CD4-positive, CD25-positive, alpha-beta regulatory T cell (primary cell): ENCODE results near the gene MRTFA. TPM values are rescaled to one million over a fixed set of nuclear protein-coding genes. Genes with fewer than 3 reads are reported as not detected.
A peak's percentile ranks its signal among the peaks of the same experiment; 100 is the strongest.
"Not testable (repeated sequence)": the region's sequence is repeated elsewhere in the genome, so short reads cannot be mapped to it uniquely, and the experiment has no call there.

Source experiments
- ATAC-seq, 2 donors: fragments of 150-1000 bp; cut with Tn5 transposase; one replicate each; pipeline ENCODE4 v1.10.0; 2021; ENCODE audit warnings: low read depth in 2 of 2, moderate number of reproducible peaks in 2 of 2, moderate library complexity in 1 of 2
- DNase-seq, 3 donors: peaks; one replicate each; pipeline versions ENCODE4 v3.0.0 to v3.0.0-alpha.2; 2012 to 2022; ENCODE audit warnings: mixed read lengths in 1 of 3
- H3K27ac ChIP-seq: one replicate; pipeline ENCODE4 v1.7.0; 2013; ENCODE audit warnings: mild to moderate bottlenecking, low read length; ENCODE audit not compliant: insufficient read depth, poor library complexity, severe bottlenecking
- H3K27me3 ChIP-seq: one replicate; pipeline ENCODE4 v1.7.0; 2013; ENCODE audit warnings: low read length; ENCODE audit not compliant: control insufficient read depth, insufficient read depth
- H3K36me3 ChIP-seq: one replicate; pipeline ENCODE4 v1.7.0; 2013; ENCODE audit warnings: mild to moderate bottlenecking, low read length, moderate library complexity; ENCODE audit not compliant: control insufficient read depth, insufficient read depth
- H3K4me1 ChIP-seq: 2 replicates; pipeline ENCODE4 v1.7.0; 2013; ENCODE audit warnings: mild to moderate bottlenecking, low read length; ENCODE audit not compliant: insufficient read depth, control insufficient read depth, poor library complexity, severe bottlenecking
- H3K4me3 ChIP-seq: one replicate; pipeline ENCODE4 v1.7.0; 2013; ENCODE audit warnings: low read depth, mild to moderate bottlenecking, low read length, moderate library complexity
- H3K9me3 ChIP-seq, 2 experiments: 1 replicate in 1 of 2; 2 replicates in 1 of 2; pipeline ENCODE4 v1.7.0; 2013; ENCODE audit warnings: low read length in 2 of 2, mild to moderate bottlenecking in 1 of 2, moderate library complexity in 1 of 2; ENCODE audit not compliant: control insufficient read depth in 2 of 2
- H3K27ac Mint-ChIP-seq, 3 donors: one replicate each; pipeline ENCODE4 v1.8.0; 2020 to 2022; ENCODE audit warnings: mild to moderate bottlenecking in 3 of 3, mixed read lengths in 3 of 3, moderate library complexity in 2 of 3
- H3K27me3 Mint-ChIP-seq: one replicate; pipeline ENCODE4 v1.8.0; 2022; ENCODE audit warnings: mild to moderate bottlenecking, mixed read lengths
- H3K36me3 Mint-ChIP-seq: one replicate; pipeline ENCODE4 v1.8.0; 2020; ENCODE audit warnings: mixed read lengths
- H3K4me1 Mint-ChIP-seq, 4 donors: one replicate each; pipeline ENCODE4 v1.8.0; 2020 to 2022; ENCODE audit warnings: mixed read lengths in 4 of 4, mild to moderate bottlenecking in 1 of 4
- H3K4me3 Mint-ChIP-seq, 4 donors: one replicate each; pipeline ENCODE4 v1.8.0; 2020 to 2022; ENCODE audit warnings: mild to moderate bottlenecking in 4 of 4, mixed read lengths in 4 of 4, moderate library complexity in 3 of 4
- H3K9me3 Mint-ChIP-seq, 7 donors: one replicate each; pipeline ENCODE4 v1.8.0; 2020 to 2022; ENCODE audit warnings: mixed read lengths in 7 of 7, mild to moderate bottlenecking in 3 of 7, moderate library complexity in 2 of 7
- polyA plus RNA-seq, 4 donors: library from polyadenylated mRNA; unstranded; fragments of 300-500 nt; fragmentation: Illumina TruSeq; gene quantifications; one replicate each; pipeline ENCODE4 v1.2.3, GENCODE V29; 2021
- total RNA-seq: library from RNA; stranded (reverse); gene quantifications from one replicate; pipeline ENCODE4 v1.2.3, GENCODE V29; 2022

Gene MRTFA
- total and polyA plus RNA-seq, 5 donors from 2014 or later = 11.3 to 94.5 (median 16.4) TPM

- no peaks in the 10 kb centered on the region for H3K27me3 Mint-ChIP-seq
Observed at GRCh38 chr22:40602231-40602630, 34.3 kb downstream of the MRTFA start.

GRCh38 chr22:40599731-40600130 is 36.8 kb downstream of the MRTFA start:
- Mint-ChIP-seq H3K36me3 (no peaks in the 10 kb centered on the region), H3K4me1 (peaks cover 18 to 53% (median 28%) of the 10 kb centered on the region in 4 donors), H3K4me3 (no peak overlapping the region), H3K27ac (no peak overlapping the region), H3K9me3 (no peaks in the 10 kb centered on the region), H3K27me3 (no peaks in the 10 kb centered on the region)
- Histone ChIP-seq H3K27me3 (no peaks in the 10 kb centered on the region), H3K4me1 (no peaks in the 10 kb centered on the region), H3K4me3 (no peak overlapping the region), H3K27ac (no peak overlapping the region), H3K9me3 (no peaks in the 10 kb centered on the region), H3K36me3 (no peaks in the 10 kb centered on the region)
- DNase-seq (no peak), ATAC-seq (no peak)

More at GRCh38 chr22:40602231-40602630, 34.3 kb downstream of the MRTFA start:
- Histone ChIP-seq H3K36me3 (no peaks in the 10 kb centered on the region), H3K4me1 (no peaks in the 10 kb centered on the region), H3K9me3 (no peaks in the 10 kb centered on the region), H3K27ac (no peak overlapping the region), H3K4me3 (no peak overlapping the region), H3K27me3 (no peaks in the 10 kb centered on the region)
- no peak for DNase-seq
- no peak for ATAC-seq
- H3K9me3 Mint-ChIP-seq = no peaks in the 10 kb centered on the region
- peaks cover 35 to 64% (median 42%) of the 10 kb centered on the region in 4 donors for H3K4me1 Mint-ChIP-seq
- H3K36me3 Mint-ChIP-seq = no peaks in the 10 kb centered on the region
- no peak overlapping the region for H3K4me3 Mint-ChIP-seq
- no peak overlapping the region for H3K27ac Mint-ChIP-seq

GRCh38 chr22:40598712-40599111 is 37.8 kb downstream of the MRTFA start:
- H3K27me3 Mint-ChIP-seq, H3K36me3 ChIP-seq, H3K27ac Mint-ChIP-seq, H3K27me3 ChIP-seq, H3K4me3 Mint-ChIP-seq, H3K36me3 Mint-ChIP-seq, DNase-seq, H3K27ac ChIP-seq, H3K4me1 ChIP-seq, H3K4me3 ChIP-seq, ATAC-seq, H3K9me3 Mint-ChIP-seq, H3K9me3 ChIP-seq: not testable (repeated sequence)
- peaks cover 24 to 62% (median 33%) of the 10 kb centered on the region in 4 donors for H3K4me1 Mint-ChIP-seq

GRCh38 chr22:40597526-40598430 is 38.7 kb downstream of the MRTFA start:
- H3K4me1 Mint-ChIP-seq = peaks cover 26 to 64% (median 34%) of the 10 kb centered on the region in 4 donors
- no peaks in the 10 kb centered on the region for H3K27me3 Mint-ChIP-seq
- no peak overlapping the region for H3K27ac ChIP-seq
- no peaks in the 10 kb centered on the region for H3K9me3 Mint-ChIP-seq
- no peaks in the 10 kb centered on the region for H3K9me3 ChIP-seq
- no peak for ATAC-seq
- peak overlapping the region in 1 of 3 donors; percentile 4 for H3K27ac Mint-ChIP-seq
- no peak overlapping the region for H3K4me3 Mint-ChIP-seq
- H3K36me3 Mint-ChIP-seq = no peaks in the 10 kb centered on the region
- no peaks in the 10 kb centered on the region for H3K27me3 ChIP-seq
- H3K36me3 ChIP-seq = no peaks in the 10 kb centered on the region
- no peaks in the 10 kb centered on the region for H3K4me1 ChIP-seq
- H3K4me3 ChIP-seq = no peak overlapping the region
- no peak for DNase-seq

- H3K9me3 Mint-ChIP-seq = no peaks in the 10 kb centered on the region
- H3K36me3 Mint-ChIP-seq = no peaks in the 10 kb centered on the region
- no peaks in the 10 kb centered on the region for H3K27me3 Mint-ChIP-seq
- H3K4me3 Mint-ChIP-seq = no peak overlapping the region
- DNase-seq (no peak), ATAC-seq (no peak)
- H3K27ac Mint-ChIP-seq = peak overlapping the region in 2 of 3 donors; percentile 11 to 26
- Histone ChIP-seq H3K36me3 (no peaks in the 10 kb centered on the region), H3K27me3 (no peaks in the 10 kb centered on the region), H3K4me1 (no peaks in the 10 kb centered on the region), H3K4me3 (no peak overlapping the region), H3K27ac (no peak overlapping the region), H3K9me3 (no peaks in the 10 kb centered on the region)
- H3K4me1 Mint-ChIP-seq = peaks cover 30 to 55% (median 34%) of the 10 kb centered on the region in 4 donors
Observed at GRCh38 chr22:40595497-40596234, 40.9 kb downstream of the MRTFA start.

GRCh38 chr22:40594924-40595323 is 41.6 kb downstream of the MRTFA start:
- no peak overlapping the region for H3K27ac Mint-ChIP-seq
- no peak overlapping the region for H3K4me3 Mint-ChIP-seq
- no peaks in the 10 kb centered on the region for H3K36me3 ChIP-seq
- H3K4me1 ChIP-seq = no peaks in the 10 kb centered on the region
- no peak for DNase-seq
- H3K9me3 ChIP-seq = no peaks in the 10 kb centered on the region
- peaks cover 25 to 49% (median 33%) of the 10 kb centered on the region in 4 donors for H3K4me1 Mint-ChIP-seq
- H3K9me3 Mint-ChIP-seq = no peaks in the 10 kb centered on the region
- H3K27me3 Mint-ChIP-seq = no peaks in the 10 kb centered on the region
- H3K36me3 Mint-ChIP-seq = no peaks in the 10 kb centered on the region
- no peaks in the 10 kb centered on the region for H3K27me3 ChIP-seq
- H3K27ac ChIP-seq = no peak overlapping the region
- ATAC-seq = no peak
- H3K4me3 ChIP-seq = no peak overlapping the region

GRCh38 chr22:40594346-40594745 is 42.2 kb downstream of the MRTFA start:
- H3K4me1 Mint-ChIP-seq = peaks cover 26 to 47% (median 33%) of the 10 kb centered on the region in 4 donors
- H3K4me3 ChIP-seq = no peak overlapping the region
- H3K4me3 Mint-ChIP-seq = no peak overlapping the region
- H3K9me3 ChIP-seq = no peaks in the 10 kb centered on the region
- H3K36me3 ChIP-seq = no peaks in the 10 kb centered on the region
- H3K27me3 ChIP-seq = no peaks in the 10 kb centered on the region
- H3K27me3 Mint-ChIP-seq = no peaks in the 10 kb centered on the region
- H3K36me3 Mint-ChIP-seq = no peaks in the 10 kb centered on the region
- ATAC-seq (no peak), DNase-seq (no peak)
- H3K4me1 ChIP-seq = no peaks in the 10 kb centered on the region
- H3K9me3 Mint-ChIP-seq = no peaks in the 10 kb centered on the region
- no peak overlapping the region for H3K27ac Mint-ChIP-seq
- H3K27ac ChIP-seq = no peak overlapping the region
